ENCODE measurements around the gene CCT7.

CCT7 gene

GRCh38 chr2:73268830-73269685 is 35.0 kb downstream of the CCT7 start:
- Histone ChIP-seq H3K27ac (replicated peaks) (no peak overlapping the region), H3K4me3 (replicated peaks; ENCODE audit: insufficient read depth, low read length) (no peak overlapping the region), H3K27me3 (ENCODE audit: insufficient read depth, poor library complexity, severe bottlenecking) (no peaks in the 10 kb centered on the region)
- TF ChIP-seq SPI1 (IDR thresholded peaks at IDR 0.05; ENCODE audit: borderline replicate concordance, low read depth) (no peak), REST (IDR thresholded peaks at IDR 0.05; ENCODE audit: insufficient replicate concordance, low read depth) (no peak), GABPA (IDR thresholded peaks at IDR 0.05; ENCODE audit: low read depth) (no peak), CTCF (IDR thresholded peaks at IDR 0.05; ENCODE audit: insufficient read depth, low read length) (no peak), POLR2AphosphoS5 (IDR thresholded peaks at IDR 0.05; ENCODE audit: low read depth) (no peak; the same call in 1 of the 2 replicates)
- DNase-seq (ENCODE audit: low read depth in 1 of 2, low spot score in 1 of 2), result no peak

GRCh38 chr2:73269686-73270465 is 35.8 kb downstream of the CCT7 start:
- H3K4me3 ChIP-seq (replicated peaks; ENCODE audit: insufficient read depth, low read length), result no peak overlapping the region
- H3K27ac ChIP-seq (replicated peaks), result no peak overlapping the region
- DNase-seq (ENCODE audit: low read depth in 1 of 2, low spot score in 1 of 2), result no peak
- no peaks in the 10 kb centered on the region for H3K27me3 ChIP-seq (ENCODE audit: insufficient read depth, poor library complexity, severe bottlenecking)
- TF ChIP-seq CTCF (IDR thresholded peaks at IDR 0.05; ENCODE audit: insufficient read depth, low read length) (no peak), POLR2AphosphoS5 (IDR thresholded peaks at IDR 0.05; ENCODE audit: low read depth) (no peak)

GRCh38 chr2:73272270-73272669 is 38.2 kb downstream of the CCT7 start:
- Histone ChIP-seq H3K4me3 (replicated peaks; ENCODE audit: insufficient read depth, low read length) (no peak overlapping the region), H3K27ac (replicated peaks) (no peak overlapping the region), H3K27me3 (ENCODE audit: insufficient read depth, poor library complexity, severe bottlenecking) (no peaks in the 10 kb centered on the region)
- no peak for DNase-seq (ENCODE audit: low read depth in 1 of 2, low spot score in 1 of 2)
- TF ChIP-seq CTCF (IDR thresholded peaks at IDR 0.05; ENCODE audit: insufficient read depth, low read length) (no peak), POLR2AphosphoS5 (IDR thresholded peaks at IDR 0.05; ENCODE audit: low read depth) (no peak), SPI1 (IDR thresholded peaks at IDR 0.05; ENCODE audit: borderline replicate concordance, low read depth) (no peak), REST (IDR thresholded peaks at IDR 0.05; ENCODE audit: insufficient replicate concordance, low read depth) (no peak), GABPA (IDR thresholded peaks at IDR 0.05; ENCODE audit: low read depth) (no peak)

Data from HL-60 (cell line).